GM21367 (cell line): ENCODE results near the gene NFKB2.

ENCODE experiments used
- ATAC-seq: cut with Tn5 transposase; IDR thresholded peaks from one replicate; pipeline ENCODE4 v1.9.1; 2021; ENCODE audit not compliant: unreplicated experiment

Gene NFKB2

GRCh38 chr10:102395400-102396316 lies at the start of gene NFKB2:
Gene NFKB2 (plus strand): TSS chr10:102395705. CDS start chr10:102395960, 255 bp downstream.
- no peak for ATAC-seq

GRCh38 chr10:102347236-102347828 lies 48.2 kb upstream of the NFKB2 start:
- ATAC-seq: no peak

- ATAC-seq: no peak
These were observed 43.3 kb upstream of the NFKB2 start for GRCh38 chr10:102352066-102352715.

GRCh38 chr10:102354451-102354850 lies 41.1 kb upstream of the NFKB2 start:
- no peak for ATAC-seq

DNA sequence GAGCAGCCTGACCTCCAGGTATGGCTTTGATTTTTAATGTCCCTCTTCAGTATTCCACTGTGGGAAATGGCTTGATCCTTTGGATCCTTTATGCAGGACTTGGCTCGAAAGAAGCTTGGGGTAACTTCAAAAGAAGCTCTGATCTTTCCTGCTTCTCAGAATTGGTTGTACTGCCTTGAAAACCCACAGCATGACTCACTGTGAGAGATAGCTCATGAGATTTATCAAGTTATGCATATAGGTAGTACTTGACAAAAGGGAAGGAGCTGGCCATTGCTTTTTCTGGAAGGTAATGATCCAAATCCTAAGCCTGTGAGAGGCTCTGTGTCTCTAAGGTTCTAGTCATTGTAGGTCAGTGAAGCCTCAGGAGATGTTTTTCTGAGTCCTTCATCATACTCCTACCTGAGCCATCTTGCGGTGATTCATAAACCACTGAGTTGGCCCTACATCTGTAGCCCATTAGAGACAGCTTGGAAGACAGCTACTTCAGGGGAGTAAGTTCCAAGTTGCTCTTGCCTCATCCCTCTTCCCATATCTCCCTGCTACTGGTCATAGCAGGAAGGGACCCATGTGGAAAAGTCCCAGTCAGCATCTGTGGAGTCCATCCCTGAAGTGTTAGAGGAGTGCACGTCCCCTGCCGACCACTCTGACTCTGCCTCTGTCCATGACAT lies 36.7 kb upstream of the NFKB2 start:
- ATAC-seq: no peak

- ATAC-seq: no peak
These were observed 28.1 kb upstream of the NFKB2 start for GRCh38 chr10:102367441-102367840.

- ATAC-seq: no peak
These were observed 27.4 kb upstream of the NFKB2 start for GRCh38 chr10:102368077-102368476.

DNA sequence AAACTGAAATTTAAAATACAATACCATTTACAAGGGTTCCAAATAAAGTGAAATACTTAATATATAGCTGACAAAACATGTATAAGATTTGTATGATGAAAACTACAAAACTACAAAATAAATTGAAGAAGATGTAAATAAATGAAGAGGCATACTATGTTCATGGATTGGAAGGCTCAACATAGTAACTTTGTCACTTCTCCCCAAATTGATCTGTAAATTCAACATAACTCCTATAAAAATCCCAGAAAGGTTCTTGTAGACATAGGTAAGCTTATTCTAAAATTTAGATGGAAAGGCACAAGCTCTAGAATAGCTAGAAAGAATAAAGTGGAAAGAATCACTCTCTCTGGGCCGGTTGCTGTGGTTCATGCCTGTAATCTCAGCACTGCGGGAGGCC lies 24.2 kb upstream of the NFKB2 start:
- no peak for ATAC-seq

DNA sequence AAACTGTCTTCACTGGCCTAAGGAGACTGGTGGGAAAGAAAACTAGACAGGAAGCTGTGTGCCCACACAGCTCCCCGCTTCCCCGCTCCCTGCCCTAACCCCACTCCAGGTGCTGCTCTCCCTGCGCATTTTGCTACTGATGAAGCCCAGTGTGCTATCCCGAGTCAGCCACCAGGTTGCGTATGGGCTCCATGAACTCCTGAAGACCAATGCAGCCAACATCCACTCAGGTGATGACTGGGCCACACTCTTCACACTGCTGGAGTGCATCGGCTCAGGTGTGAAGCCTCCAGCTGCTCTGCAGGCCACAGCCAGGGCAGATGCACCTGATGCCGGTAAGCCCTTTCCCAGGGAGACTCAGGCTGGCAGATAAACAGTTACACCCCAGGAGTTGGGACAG lies 20.3 kb upstream of the NFKB2 start:
- no peak for ATAC-seq

DNA sequence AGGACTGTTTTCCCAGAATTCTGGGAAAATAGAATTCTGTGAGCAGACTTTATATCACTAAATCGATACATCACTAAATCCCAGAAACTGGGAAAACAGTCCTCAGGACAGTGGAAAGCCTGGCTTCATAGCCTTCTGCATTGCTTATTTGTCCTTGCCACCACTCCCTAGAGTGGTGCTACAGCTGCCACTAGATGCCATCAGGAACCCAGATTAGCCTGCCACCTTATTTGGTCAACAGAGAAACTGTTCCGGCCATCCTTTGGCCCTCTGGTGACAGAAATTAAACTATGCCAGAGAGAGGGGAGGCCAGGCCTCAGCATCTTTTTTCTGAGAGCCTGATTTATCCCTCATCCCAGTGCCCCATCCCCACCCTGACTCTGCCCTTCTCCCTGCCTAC lies 19.6 kb upstream of the NFKB2 start:
- no peak for ATAC-seq

- no peak for ATAC-seq
These were observed 18.6 kb upstream of the NFKB2 start for GRCh38 chr10:102376901-102377300.

GRCh38 chr10:102379383-102379782 lies 16.1 kb upstream of the NFKB2 start:
- ATAC-seq: no peak

- no peak for ATAC-seq
These were observed 13.5 kb upstream of the NFKB2 start for GRCh38 chr10:102381983-102382382.

GRCh38 chr10:102382871-102383270 lies 12.6 kb upstream of the NFKB2 start:
- no peak for ATAC-seq

- ATAC-seq: no peak
These were observed 11.5 kb upstream of the NFKB2 start for GRCh38 chr10:102384053-102384452.

DNA sequence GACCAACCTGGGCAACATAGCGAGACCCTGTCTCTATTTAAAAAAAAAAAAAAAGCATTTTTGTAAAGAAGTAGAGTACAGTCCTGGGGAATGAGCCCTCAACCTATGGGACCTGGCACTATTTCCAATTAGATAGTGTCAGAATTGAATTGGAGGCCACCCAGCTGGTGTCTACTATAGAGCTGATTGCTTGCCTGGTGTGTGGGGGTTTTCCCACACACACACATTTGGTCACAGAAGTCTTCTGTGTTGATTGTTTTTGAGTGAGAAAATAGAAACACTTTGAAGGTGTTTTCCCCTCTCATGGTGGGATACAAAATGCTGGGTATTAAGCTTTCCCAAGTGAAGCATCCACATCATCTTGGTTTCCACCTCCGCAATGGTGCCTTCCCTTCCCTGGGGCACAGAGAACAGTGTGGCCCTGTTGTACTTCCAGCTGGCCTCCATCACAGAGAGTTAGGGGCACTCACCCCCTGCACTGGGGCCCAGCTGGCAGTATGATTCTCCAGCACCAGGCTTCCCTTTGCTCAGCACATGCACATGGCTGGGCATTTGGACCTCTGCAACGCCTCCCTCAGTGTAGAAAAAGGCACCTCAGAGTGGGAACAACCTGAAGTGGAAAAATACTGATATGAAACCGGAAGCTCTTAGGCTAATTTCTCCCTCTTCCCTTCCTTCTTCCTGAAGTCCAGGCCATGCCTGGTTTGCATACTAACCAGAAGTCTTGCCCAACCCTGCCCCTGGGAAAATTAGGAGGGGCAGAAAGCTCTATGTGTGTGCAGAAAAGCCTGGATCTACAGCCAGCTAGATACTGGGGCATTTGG lies 10.7 kb upstream of the NFKB2 start:
- ATAC-seq: no peak

DNA sequence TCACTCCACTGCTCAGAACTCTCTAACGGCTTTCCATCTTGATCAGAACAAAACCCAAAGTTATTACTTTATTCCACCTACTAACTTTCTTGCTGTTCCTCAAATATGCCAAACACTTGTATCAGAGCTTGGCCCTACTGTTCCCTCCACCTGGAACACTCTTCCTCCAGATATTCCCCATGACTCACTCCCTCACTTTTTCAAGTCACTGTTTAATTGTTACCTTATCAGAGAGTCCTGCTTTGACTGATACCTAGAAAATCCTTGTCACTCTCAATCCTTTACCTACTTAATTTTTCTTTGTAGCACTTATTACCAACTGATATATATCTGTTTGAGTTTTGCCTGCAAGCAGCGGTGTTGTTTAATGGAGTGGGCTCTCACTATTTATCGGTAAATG lies 5.6 kb upstream of the NFKB2 start:
- no peak for ATAC-seq

DNA sequence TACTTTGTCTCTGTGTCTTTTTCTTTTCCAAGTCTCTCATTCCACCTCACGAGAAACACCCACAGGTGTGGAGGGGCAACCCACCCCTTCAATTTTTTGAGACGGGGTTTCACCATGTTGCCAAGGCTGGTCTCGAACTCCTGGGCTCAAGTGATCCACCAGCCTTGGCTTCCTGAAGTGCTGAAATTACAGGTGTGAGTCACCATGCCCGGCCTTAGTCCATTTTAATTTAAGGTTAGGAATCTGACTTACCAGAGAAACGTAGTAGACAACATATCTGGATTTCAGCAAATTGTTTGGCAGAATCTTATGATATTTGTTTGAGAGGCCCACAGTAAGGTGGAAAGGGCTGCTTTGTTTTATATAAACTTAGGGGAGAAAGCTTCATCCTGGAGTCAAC lies 3.2 kb upstream of the NFKB2 start:
- ATAC-seq: no peak

- ATAC-seq: no peak
These were observed 2.0 kb upstream of the NFKB2 start for GRCh38 chr10:102393411-102394078.
